ENCODE results near the gene LY9. TPM values are rescaled to one million over a fixed set of nuclear protein-coding genes. Genes with fewer than 3 reads are reported as not detected.

The LY9 gene
- total and polyA plus RNA-seq, 2 of the 13 experiments (the other 11 are each of a cell fraction or from before 2014, with no cell fraction given) = not detected

- Histone ChIP-seq H3K4me3 (replicated peaks in 1 of 3; ENCODE audit: insufficient read depth in 1 of 3, low read depth in 2 of 3, low read length in 3 of 3) (no peak overlapping the region), H3K36me3 (replicated peaks in 1 of 2; ENCODE audit: control insufficient read depth in 1 of 2, insufficient read depth in 2 of 2, low read length in 2 of 2) (no peaks in the 10 kb centered on the region), H3K27ac (ENCODE audit: extremely low read length, insufficient read depth, low read length) (no peak overlapping the region), H3K79me2 (ENCODE audit: insufficient read depth, low read length) (no peaks in the 10 kb centered on the region), H3K4me1 (ENCODE audit: insufficient read depth, low read length) (no peaks in the 10 kb centered on the region), H3K9me3 (ENCODE audit: low read length) (no peaks in the 10 kb centered on the region), H3K4me2 (ENCODE audit: low read depth, low read length) (no peak overlapping the region), H2AFZ (ENCODE audit: low read length) (no peak overlapping the region), H4K20me1 (ENCODE audit: insufficient read depth, low read length) (no peaks in the 10 kb centered on the region), H3K27me3 (ENCODE audit: control insufficient read depth in 1 of 2, insufficient read depth in 2 of 2, low read length in 2 of 2) (peaks cover 2 to 4% of the 10 kb centered on the region in 2 experiments; a peak in 3 of 5 replicates), H3K9ac (ENCODE audit: insufficient read depth, low read depth, low read length) (no peak overlapping the region)
- DNase-seq (ENCODE audit: low spot score) = no peak
- no peak for ATAC-seq
- TF ChIP-seq MEIS1 (CRISPR knock-in tag; IDR thresholded peaks at IDR 0.05; ENCODE audit: borderline replicate concordance) = no peak
- no peak for TF ChIP-seq MYC (CRISPR knock-in tag; IDR thresholded peaks at IDR 0.05; ENCODE audit: borderline replicate concordance)
- TF ChIP-seq POLR2G (IDR thresholded peaks at IDR 0.05; ENCODE audit: low read depth, low read length) = no peak
- no peak for TF ChIP-seq FUBP1 (CRISPR knock-in tag; IDR thresholded peaks at IDR 0.05; ENCODE audit: borderline replicate concordance)
- TF ChIP-seq ZNF331 (CRISPR knock-in tag; IDR thresholded peaks at IDR 0.05) = no peak
- ChIA-PET POLR2A (no interaction called here), CTCF (ENCODE audit: low intra/inter-chr PET ratio, low total read pairs) (no interaction called here)
- intact Hi-C loops (cut with micrococcal nuclease; ENCODE audit: unreplicated experiment) (no loop called here), in situ Hi-C loops (cut with HindIII; ENCODE audit: extremely low pct_ligation_motif_present, low pct_unique_long_range_greater_than_20kb) (no loop called here)
- no peak for FAIRE-seq
- 3% methylated on average over 1 of the region's 1 CpG for WGBS (ENCODE audit: low lambda C conversion rate)
- BruUV-seq (replicated peaks) = no TSS peak
These were observed 47.1 kb upstream of the LY9 start for GRCh38 chr1:160748878-160749269.

- H2AFZ ChIP-seq (ENCODE audit: low read length) = no peak overlapping the region
- 0% methylated on average over 2 of the region's 2 CpGs for WGBS (ENCODE audit: low lambda C conversion rate)
- no peak overlapping the region for H3K4me2 ChIP-seq (ENCODE audit: low read depth, low read length)
- peaks cover 2 to 4% of the 10 kb centered on the region in 2 experiments; a peak in 3 of 5 replicates for H3K27me3 ChIP-seq (ENCODE audit: control insufficient read depth in 1 of 2, insufficient read depth in 2 of 2, low read length in 2 of 2)
- no peaks in the 10 kb centered on the region for H3K9me3 ChIP-seq (ENCODE audit: low read length)
- intact Hi-C loops (cut with micrococcal nuclease; ENCODE audit: unreplicated experiment) = no loop called here
- CTCF ChIA-PET (ENCODE audit: low intra/inter-chr PET ratio, low total read pairs) = no interaction called here
- H4K20me1 ChIP-seq (ENCODE audit: insufficient read depth, low read length) = no peaks in the 10 kb centered on the region
- DNase-seq (ENCODE audit: low spot score) (no peak), FAIRE-seq (no peak), ATAC-seq (no peak)
- no peak overlapping the region for H3K27ac ChIP-seq (ENCODE audit: extremely low read length, insufficient read depth, low read length)
- no peak overlapping the region for H3K9ac ChIP-seq (ENCODE audit: insufficient read depth, low read depth, low read length)
- H3K36me3 ChIP-seq (replicated peaks in 1 of 2; ENCODE audit: control insufficient read depth in 1 of 2, insufficient read depth in 2 of 2, low read length in 2 of 2) = no peaks in the 10 kb centered on the region
- H3K79me2 ChIP-seq (ENCODE audit: insufficient read depth, low read length) = no peaks in the 10 kb centered on the region
- H3K4me1 ChIP-seq (ENCODE audit: insufficient read depth, low read length) = no peaks in the 10 kb centered on the region
- H3K4me3 ChIP-seq (replicated peaks in 1 of 3; ENCODE audit: insufficient read depth in 1 of 3, low read depth in 2 of 3, low read length in 3 of 3) = no peak overlapping the region
- in situ Hi-C loops (cut with HindIII; ENCODE audit: extremely low pct_ligation_motif_present, low pct_unique_long_range_greater_than_20kb) = no loop called here
- POLR2A ChIA-PET = no interaction called here
- no TSS peak for BruUV-seq (replicated peaks)
- TF ChIP-seq ZNF10 (CRISPR knock-in tag; IDR thresholded peaks at IDR 0.05; ENCODE audit: borderline replicate concordance, low read depth) (no peak), ZNF746 (CRISPR knock-in tag; IDR thresholded peaks at IDR 0.05) (no peak), BATF2 (CRISPR knock-in tag; IDR thresholded peaks at IDR 0.05) (no peak), RAD21 (CRISPR knock-in tag; IDR thresholded peaks at IDR 0.05) (no peak), KDM5B (CRISPR knock-in tag; IDR thresholded peaks at IDR 0.05; ENCODE audit: borderline replicate concordance) (no peak), DNMT3B (CRISPR knock-in tag; conservative IDR thresholded peaks at IDR 0.05) (no peak)
These were observed 45.4 kb upstream of the LY9 start for GRCh38 chr1:160750608-160751007.

Measured in HepG2 (cell line).